T-helper 1 cell treated with Interleukin-12 subunit alpha and Interleukin-12 subunit beta and Interleukin-4 antibody, amounts not matched to agents 30 μg/mL and 1 μg/mL, for 36 hours (primary cell): ENCODE data around the gene KNL1.
"Not testable (repeated sequence)": the region's sequence is repeated elsewhere in the genome, so short reads cannot be mapped to it uniquely, and the experiment has no call there.

Source experiments
- H3K27ac Mint-ChIP-seq: one replicate; pipeline ENCODE4 v1.8.0; 2021; ENCODE audit warnings: mild to moderate bottlenecking, mixed read lengths
- H3K27me3 Mint-ChIP-seq: one replicate; pipeline ENCODE4 v1.8.0; 2021; ENCODE audit warnings: low read depth, mixed read lengths
- H3K36me3 Mint-ChIP-seq: one replicate; pipeline ENCODE4 v1.8.0; 2021; ENCODE audit warnings: low read depth, mixed read lengths
- H3K4me1 Mint-ChIP-seq: one replicate; pipeline ENCODE4 v1.8.0; 2021; ENCODE audit warnings: low read depth, mixed read lengths
- H3K4me3 Mint-ChIP-seq: one replicate; pipeline ENCODE4 v1.8.0; 2021; ENCODE audit warnings: mild to moderate bottlenecking, moderate library complexity, mixed read lengths
- H3K9me3 Mint-ChIP-seq: one replicate; pipeline ENCODE4 v1.8.0; 2021; ENCODE audit warnings: mixed read lengths

The KNL1 gene

DNA sequence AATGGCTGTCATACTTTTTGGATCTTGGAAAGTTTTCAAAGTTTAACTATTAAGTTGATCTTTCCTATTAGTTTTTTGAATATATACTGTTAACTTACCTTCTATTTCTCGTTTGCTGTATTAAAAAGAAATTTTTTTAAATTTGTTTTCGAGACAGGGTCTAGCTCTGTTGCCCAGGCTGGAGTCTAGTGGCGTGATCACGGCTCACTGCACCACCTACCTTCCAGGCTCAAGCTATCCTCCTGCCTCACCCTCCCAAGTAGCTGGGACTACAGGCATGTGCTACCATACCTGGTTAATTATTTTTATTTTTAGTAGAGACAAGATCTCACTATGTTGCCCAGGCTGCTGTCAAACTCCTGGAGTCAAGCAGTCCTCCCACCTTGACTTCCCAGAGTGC, 4.6 kb downstream of the KNL1 start:
- Mint-ChIP-seq H3K4me3 (no peak overlapping the region), H3K4me1 (peaks cover 21% of the 10 kb centered on the region), H3K36me3 (peaks cover 5% of the 10 kb centered on the region), H3K9me3 (no peaks in the 10 kb centered on the region), H3K27me3 (no peaks in the 10 kb centered on the region), H3K27ac (no peak overlapping the region)

DNA sequence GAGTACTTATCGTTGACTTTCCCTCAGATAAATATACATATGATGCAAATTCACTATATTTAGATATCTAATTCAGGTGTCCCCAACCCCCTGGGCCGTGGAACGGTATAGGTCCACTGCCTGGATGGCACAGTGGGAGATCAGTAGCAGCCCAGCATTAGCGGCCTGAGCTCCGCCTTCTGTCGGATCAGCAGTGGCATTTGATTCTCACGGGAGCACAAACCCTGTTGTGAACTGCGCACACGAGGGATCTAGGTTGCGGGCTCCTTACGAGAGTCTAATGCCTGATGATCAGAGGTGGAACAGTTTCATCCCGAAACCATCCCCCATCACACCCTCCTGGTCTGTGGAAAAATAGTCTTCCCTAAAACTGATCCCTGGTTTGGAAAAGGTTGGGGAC, 6.9 kb downstream of the KNL1 start:
- Mint-ChIP-seq H3K27me3 (no peaks in the 10 kb centered on the region), H3K4me3 (no peak overlapping the region), H3K9me3 (no peaks in the 10 kb centered on the region), H3K36me3 (peaks cover 8% of the 10 kb centered on the region), H3K4me1 (peaks cover 10% of the 10 kb centered on the region), H3K27ac (no peak overlapping the region)

DNA sequence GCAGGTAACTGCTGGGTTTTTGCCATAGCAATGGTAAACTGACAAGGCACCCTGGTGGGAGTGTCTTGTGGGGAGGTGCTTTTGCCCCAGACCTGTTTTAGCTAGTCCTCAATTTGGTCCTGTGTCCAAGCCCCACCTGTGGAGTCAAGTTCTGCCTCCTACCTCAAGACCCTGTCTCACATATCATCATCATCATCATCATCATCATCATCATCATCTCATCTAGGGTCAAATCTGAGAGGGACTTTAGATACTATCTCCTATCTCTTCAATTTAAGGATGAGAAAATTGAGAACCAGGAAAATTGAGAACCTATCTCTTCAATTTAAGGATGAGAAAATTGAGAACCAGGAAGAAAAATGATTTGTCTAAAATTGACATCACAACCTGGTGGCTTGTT, 9.9 kb downstream of the KNL1 start:
- no peaks in the 10 kb centered on the region for H3K27me3 Mint-ChIP-seq
- H3K4me1 Mint-ChIP-seq = peaks cover 5% of the 10 kb centered on the region
- H3K4me3 Mint-ChIP-seq = no peak overlapping the region
- H3K27ac Mint-ChIP-seq = no peak overlapping the region
- H3K36me3 Mint-ChIP-seq = peaks cover 15% of the 10 kb centered on the region
- no peaks in the 10 kb centered on the region for H3K9me3 Mint-ChIP-seq

DNA sequence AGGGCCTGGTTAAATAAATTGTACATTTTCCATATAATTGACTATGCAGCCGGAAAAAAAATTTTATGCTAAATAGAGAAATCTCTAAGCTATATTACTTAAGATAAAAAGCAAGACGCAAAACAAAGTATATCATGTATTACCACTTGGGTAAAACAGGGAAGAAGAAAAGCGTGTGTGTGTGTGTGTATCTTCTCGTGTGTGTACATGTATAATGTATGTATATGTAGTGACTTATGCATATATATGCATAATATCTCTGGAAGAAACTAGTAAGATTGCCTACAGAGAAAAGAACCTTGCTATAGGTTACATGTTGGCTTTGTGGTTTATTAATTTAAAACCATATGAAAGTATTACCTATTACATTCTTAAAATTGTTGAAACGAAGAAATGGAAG, 19.0 kb downstream of the KNL1 start:
- Mint-ChIP-seq H3K9me3 (no peaks in the 10 kb centered on the region), H3K27ac (no peak overlapping the region), H3K4me1 (no peaks in the 10 kb centered on the region), H3K4me3 (no peak overlapping the region), H3K36me3 (peaks cover 11% of the 10 kb centered on the region), H3K27me3 (no peaks in the 10 kb centered on the region)

DNA sequence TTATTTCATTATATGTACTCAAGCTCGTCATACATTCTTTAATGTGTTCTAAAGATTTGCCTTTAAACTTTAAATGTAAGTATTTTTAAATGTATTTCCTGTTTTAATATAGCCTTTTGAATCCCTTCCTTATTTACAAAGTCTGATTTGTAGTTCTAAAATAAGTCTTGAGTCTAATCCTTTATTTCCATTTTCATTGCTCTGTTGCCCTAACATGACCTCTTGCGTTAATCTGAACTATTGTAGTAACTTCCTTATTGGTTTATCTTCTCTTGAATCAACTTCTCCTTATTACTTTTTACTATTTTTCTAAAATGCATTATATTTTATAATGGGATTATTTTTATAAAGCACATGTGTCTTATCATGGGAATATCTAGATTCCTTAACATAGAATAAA, 24.0 kb downstream of the KNL1 start:
- H3K4me3 Mint-ChIP-seq = no peak overlapping the region
- H3K36me3 Mint-ChIP-seq = peaks cover 33% of the 10 kb centered on the region
- H3K27ac Mint-ChIP-seq = no peak overlapping the region
- no peaks in the 10 kb centered on the region for H3K4me1 Mint-ChIP-seq
- H3K9me3 Mint-ChIP-seq = no peaks in the 10 kb centered on the region
- H3K27me3 Mint-ChIP-seq = no peaks in the 10 kb centered on the region

DNA sequence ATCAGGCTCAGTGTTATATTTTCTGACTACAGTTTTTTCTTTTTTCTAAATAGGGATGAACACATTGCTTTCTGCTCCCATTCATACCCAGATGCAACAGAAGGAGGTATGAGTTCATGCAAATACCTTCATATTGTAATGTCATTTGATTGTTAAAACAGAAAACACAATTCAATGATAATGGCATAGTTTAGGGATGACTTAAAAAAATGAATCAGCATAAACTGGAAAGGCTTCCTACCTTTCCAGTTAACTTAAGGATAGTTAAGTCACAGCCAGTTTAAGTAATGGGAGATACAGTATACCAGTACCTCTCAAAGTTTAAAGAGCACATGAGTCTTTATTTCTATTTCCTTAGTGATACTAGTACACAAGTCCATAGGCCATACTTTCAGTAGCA, 24.9 kb downstream of the KNL1 start:
- H3K36me3 Mint-ChIP-seq = peaks cover 35% of the 10 kb centered on the region
- no peaks in the 10 kb centered on the region for H3K4me1 Mint-ChIP-seq
- no peaks in the 10 kb centered on the region for H3K9me3 Mint-ChIP-seq
- H3K27me3 Mint-ChIP-seq = no peaks in the 10 kb centered on the region
- H3K4me3 Mint-ChIP-seq = no peak overlapping the region
- H3K27ac Mint-ChIP-seq = no peak overlapping the region

DNA sequence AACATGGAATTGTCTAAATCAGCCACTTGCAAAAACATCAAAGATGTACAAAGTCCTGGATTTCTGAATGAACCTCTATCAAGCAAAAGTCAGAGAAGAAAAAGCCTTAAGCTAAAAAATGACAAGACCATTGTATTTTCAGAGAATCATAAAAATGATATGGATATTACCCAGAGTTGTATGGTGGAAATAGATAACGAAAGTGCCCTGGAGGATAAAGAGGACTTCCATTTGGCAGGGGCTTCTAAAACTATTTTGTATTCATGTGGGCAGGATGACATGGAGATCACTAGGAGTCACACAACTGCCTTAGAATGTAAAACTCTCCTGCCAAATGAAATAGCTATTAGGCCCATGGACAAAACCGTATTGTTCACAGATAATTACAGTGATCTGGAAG, 29.3 kb downstream of the KNL1 start:
- no peak overlapping the region for H3K27ac Mint-ChIP-seq
- no peaks in the 10 kb centered on the region for H3K4me1 Mint-ChIP-seq
- H3K27me3 Mint-ChIP-seq = no peaks in the 10 kb centered on the region
- H3K36me3 Mint-ChIP-seq = peaks cover 35% of the 10 kb centered on the region
- no peak overlapping the region for H3K4me3 Mint-ChIP-seq
- no peaks in the 10 kb centered on the region for H3K9me3 Mint-ChIP-seq

DNA sequence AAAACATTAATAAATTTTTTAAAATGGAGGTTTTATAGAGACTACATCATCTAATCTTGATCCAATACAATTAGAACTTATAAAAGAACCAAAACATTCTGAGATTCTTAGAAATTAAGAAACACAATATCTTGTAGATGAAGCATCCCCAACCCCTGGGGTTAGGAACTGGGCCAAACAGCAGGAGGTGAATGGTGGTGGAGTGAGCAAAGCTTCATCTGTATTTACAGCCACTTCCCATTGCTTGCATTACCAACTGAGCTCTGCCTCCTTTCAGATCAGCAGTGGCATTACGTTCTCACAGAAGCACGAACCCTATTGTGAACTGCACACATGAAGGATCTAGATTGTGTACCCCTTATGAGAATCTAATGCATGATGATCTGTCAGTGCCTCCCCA, 36.3 kb downstream of the KNL1 start:
- Mint-ChIP-seq H3K4me3 (no peak overlapping the region), H3K36me3 (peaks cover 14% of the 10 kb centered on the region), H3K27me3 (no peaks in the 10 kb centered on the region), H3K27ac (no peak overlapping the region), H3K4me1 (no peaks in the 10 kb centered on the region), H3K9me3 (no peaks in the 10 kb centered on the region)

DNA sequence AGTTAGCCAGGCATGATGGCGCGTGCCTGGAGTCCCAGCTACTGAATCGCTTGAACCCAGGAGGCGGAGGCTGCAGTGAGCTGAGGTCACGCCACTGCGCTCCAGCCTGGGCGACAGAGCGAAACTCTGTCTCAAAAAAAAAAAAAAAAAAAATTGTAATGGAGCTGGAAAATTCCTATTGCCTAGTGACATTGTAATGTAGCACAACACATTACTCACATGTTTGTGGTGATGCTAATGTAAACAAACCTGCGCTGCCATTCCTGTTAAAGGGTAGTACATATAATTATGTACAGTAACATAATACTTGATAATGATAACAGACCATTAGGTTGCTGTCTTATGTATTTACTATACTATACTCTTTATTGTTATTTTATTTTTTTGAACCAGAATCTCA, 39.1 kb downstream of the KNL1 start:
- Mint-ChIP-seq H3K9me3 (no peaks in the 10 kb centered on the region), H3K27ac (no peak overlapping the region), H3K27me3 (no peaks in the 10 kb centered on the region), H3K4me3 (no peak overlapping the region), H3K4me1 (no peaks in the 10 kb centered on the region), H3K36me3 (peaks cover 17% of the 10 kb centered on the region)

DNA sequence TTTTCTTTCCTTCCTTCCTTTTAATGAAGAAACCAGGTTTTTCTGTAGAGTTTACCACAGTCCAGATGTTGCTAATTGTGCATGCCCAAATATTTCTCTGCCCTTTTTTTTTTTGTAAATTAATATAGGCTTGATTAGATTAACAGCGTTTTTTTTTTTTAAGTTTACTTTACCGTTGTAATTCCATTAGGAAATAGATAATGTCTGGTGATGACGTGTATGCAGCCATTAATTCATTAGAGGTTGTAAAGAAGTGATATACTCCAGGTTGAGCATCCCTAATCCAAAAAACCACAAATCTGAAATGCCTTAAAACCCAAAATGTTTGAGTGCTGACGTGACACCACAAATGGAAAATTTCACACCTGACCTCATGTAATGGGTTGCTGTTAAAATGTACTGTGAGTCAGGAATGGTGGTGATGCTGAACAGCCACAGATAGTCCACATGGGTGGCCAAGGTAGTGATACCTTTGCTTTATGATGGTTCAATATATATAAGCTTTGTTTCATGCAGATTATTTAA, 43.2 kb downstream of the KNL1 start:
- H3K27ac Mint-ChIP-seq = no peak overlapping the region
- H3K4me3 Mint-ChIP-seq = no peak overlapping the region
- no peaks in the 10 kb centered on the region for H3K9me3 Mint-ChIP-seq
- no peaks in the 10 kb centered on the region for H3K4me1 Mint-ChIP-seq
- H3K36me3 Mint-ChIP-seq = peaks cover 15% of the 10 kb centered on the region
- no peaks in the 10 kb centered on the region for H3K27me3 Mint-ChIP-seq

DNA sequence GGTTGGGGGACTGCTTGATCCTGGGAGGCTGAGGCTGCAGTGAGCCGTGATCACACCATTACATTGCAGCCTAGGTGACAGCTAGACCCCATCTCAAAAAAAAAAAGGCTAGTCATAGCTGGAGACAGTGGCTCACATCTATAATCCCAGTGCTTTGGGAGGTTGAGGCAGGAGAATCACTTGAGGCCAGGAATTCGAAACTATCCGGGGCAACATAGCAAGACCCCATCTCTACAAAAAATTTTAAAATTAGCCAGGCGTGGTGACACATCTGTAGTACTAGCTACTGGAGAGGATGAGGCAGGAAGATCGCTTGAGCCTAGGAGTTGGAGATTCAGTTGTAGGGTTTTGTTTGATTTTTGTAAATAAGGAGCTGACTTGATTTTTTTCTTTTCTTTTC, 45.6 kb downstream of the KNL1 start:
- Mint-ChIP-seq H3K36me3 (peaks cover 14% of the 10 kb centered on the region), H3K27ac (no peak overlapping the region), H3K4me1 (no peaks in the 10 kb centered on the region), H3K27me3 (no peaks in the 10 kb centered on the region), H3K4me3 (no peak overlapping the region), H3K9me3 (no peaks in the 10 kb centered on the region)

DNA sequence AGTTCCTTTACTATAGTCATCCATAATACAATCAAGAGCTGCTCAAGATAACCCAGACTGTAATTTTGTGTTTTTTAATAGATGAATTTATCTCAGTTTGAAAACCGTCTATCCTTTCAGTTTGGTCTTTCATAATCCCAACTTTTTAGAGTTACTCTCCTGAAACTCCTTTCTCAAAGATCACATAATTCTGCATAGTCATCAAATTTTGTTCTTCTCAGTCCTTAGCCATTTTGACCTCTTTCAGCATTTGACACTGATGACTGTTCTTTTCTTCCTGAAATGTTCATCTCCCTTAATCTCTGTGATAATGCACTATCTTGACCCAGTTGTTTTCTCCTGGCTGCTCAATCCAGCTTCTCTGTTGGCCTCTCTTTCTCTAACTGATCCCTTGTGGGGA, 53.5 kb downstream of the KNL1 start:
- H3K27me3 Mint-ChIP-seq = no peaks in the 10 kb centered on the region
- H3K4me3 Mint-ChIP-seq = no peak overlapping the region
- peaks cover 22% of the 10 kb centered on the region for H3K36me3 Mint-ChIP-seq
- H3K27ac Mint-ChIP-seq = no peak overlapping the region
- H3K9me3 Mint-ChIP-seq = no peaks in the 10 kb centered on the region
- peaks cover 2% of the 10 kb centered on the region for H3K4me1 Mint-ChIP-seq

DNA sequence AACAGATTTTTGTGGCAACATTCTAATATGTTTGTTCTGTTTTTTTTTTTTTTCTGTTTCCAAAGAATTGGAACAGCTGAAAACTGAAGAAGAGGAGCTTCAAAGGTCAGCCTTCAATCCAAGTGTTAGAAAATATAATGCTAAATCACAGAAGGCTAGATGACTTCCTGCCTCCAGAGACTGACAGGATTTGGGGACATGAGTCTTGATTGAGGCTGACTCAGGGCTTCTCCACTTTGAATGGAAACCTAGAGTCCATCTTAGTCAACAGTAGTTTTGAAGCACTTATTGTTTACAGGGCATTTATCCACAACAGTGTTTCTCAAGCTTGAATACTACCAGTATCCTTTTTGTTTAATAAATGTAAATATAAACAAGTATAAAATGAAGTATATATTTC, 56.4 kb downstream of the KNL1 start:
- no peaks in the 10 kb centered on the region for H3K27me3 Mint-ChIP-seq
- no peaks in the 10 kb centered on the region for H3K9me3 Mint-ChIP-seq
- H3K27ac Mint-ChIP-seq = no peak overlapping the region
- no peak overlapping the region for H3K4me3 Mint-ChIP-seq
- H3K4me1 Mint-ChIP-seq = peaks cover 2% of the 10 kb centered on the region
- H3K36me3 Mint-ChIP-seq = peaks cover 28% of the 10 kb centered on the region

DNA sequence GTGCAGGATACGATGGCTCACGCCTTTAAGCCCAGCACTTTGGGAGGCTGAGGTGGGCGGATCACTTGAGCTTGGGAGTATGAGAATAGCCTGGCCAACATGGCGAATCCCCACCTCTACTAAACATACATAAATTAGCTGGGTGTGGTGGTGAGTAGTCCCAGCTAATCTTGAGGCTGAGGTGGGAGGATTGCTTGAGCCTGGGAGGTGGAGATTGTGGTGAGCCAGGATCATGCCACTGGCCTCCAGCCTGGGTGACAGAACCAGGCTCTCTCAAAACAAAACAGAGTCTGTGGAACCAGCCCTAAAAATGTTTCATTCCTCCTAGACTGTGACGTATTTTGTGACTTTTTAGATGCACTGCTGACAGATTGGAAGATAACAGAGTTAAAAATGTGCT, 66.6 kb downstream of the KNL1 start:
- no peaks in the 10 kb centered on the region for H3K4me1 Mint-ChIP-seq
- no peaks in the 10 kb centered on the region for H3K9me3 Mint-ChIP-seq
- peaks cover 23% of the 10 kb centered on the region for H3K36me3 Mint-ChIP-seq
- H3K27me3 Mint-ChIP-seq = no peaks in the 10 kb centered on the region
- no peak overlapping the region for H3K4me3 Mint-ChIP-seq
- H3K27ac Mint-ChIP-seq = no peak overlapping the region

DNA sequence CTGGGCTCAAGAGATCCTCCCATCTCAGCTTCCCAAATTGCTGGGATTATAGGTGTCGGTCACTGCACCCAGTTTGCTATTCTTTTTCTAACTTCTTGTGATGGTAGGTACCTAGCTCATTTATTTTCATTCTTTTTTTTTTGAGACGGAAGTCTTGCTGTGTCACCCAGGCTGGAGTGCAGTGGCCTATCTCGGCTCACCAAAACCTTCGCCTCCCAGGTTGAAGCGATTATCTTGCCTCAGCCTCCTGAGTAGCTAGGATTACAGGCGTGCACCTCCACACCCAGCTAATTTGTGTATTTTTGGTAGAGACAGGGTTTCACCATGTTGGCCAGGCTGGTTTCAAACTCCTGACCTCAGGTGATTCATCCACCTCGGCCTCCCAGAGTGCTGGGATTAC, 70.9 kb downstream of the KNL1 start:
- Mint-ChIP-seq H3K4me1 (no peaks in the 10 kb centered on the region), H3K4me3 (no peak overlapping the region), H3K9me3 (no peaks in the 10 kb centered on the region), H3K27me3 (no peaks in the 10 kb centered on the region), H3K36me3 (peaks cover 12% of the 10 kb centered on the region), H3K27ac (no peak overlapping the region)

DNA sequence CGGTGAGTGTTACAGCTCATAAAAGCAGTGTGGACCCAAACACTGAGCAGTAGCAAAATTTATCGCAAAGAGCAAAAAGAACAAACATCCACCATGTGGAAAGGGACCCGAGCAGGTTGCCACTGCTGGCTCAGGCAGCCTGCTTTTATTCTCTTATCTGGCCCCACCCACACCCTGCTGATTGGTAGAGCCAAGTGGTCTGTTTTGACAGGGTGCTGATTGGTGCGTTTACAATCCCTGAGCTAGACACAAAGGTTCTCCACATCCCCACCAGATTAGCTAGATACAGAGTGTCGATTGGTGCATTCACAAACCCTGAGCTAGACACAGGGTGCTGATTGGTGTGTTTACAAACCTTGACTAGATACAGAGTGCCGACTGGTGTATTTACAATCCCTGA, 82.2 kb downstream of the KNL1 start:
- H3K27me3 Mint-ChIP-seq, H3K36me3 Mint-ChIP-seq, H3K27ac Mint-ChIP-seq: not testable (repeated sequence)

More for the DNA sequence above, 82.2 kb downstream of the KNL1 start:
- H3K4me1 Mint-ChIP-seq, H3K4me3 Mint-ChIP-seq, H3K9me3 Mint-ChIP-seq: not testable (repeated sequence)
